HUES48 (cell line): Measurements from ENCODE around the gene TDRD9.

ENCODE experiments used
- H3K27ac ChIP-seq: one replicate; pipeline ENCODE4 v1.7.0; 2013; ENCODE audit warnings: low read depth, low read length, inconsistent platforms
- H3K27me3 ChIP-seq: 2 replicates; pipeline ENCODE4 v1.6.1; 2013; ENCODE audit warnings: mild to moderate bottlenecking, low read length; ENCODE audit not compliant: control insufficient read depth, insufficient read depth
- H3K36me3 ChIP-seq: 2 replicates; pipeline ENCODE4 v1.6.1; 2013; ENCODE audit warnings: low read length; ENCODE audit not compliant: control insufficient read depth, insufficient read depth
- H3K4me1 ChIP-seq: 2 replicates; pipeline ENCODE4 v1.6.1; 2013; ENCODE audit warnings: mild to moderate bottlenecking, low read length; ENCODE audit not compliant: control insufficient read depth, insufficient read depth
- H3K4me3 ChIP-seq: 2 replicates; pipeline ENCODE4 v1.5.1; 2013; ENCODE audit warnings: mild to moderate bottlenecking, low read depth, low read length
- H3K9ac ChIP-seq: 2 replicates; pipeline ENCODE4 v1.6.1; 2013; ENCODE audit warnings: mild to moderate bottlenecking, low read depth, low read length, moderate library complexity
- H3K9me3 ChIP-seq: 2 replicates; pipeline ENCODE4 v1.6.1; 2013; ENCODE audit warnings: low read length; ENCODE audit not compliant: control insufficient read depth, insufficient read depth

Gene TDRD9

GRCh38 chr14:104011824-104012517 lies 83.7 kb downstream of the TDRD9 start:
- no peak overlapping the region for H3K9ac ChIP-seq
- no peak overlapping the region for H3K4me3 ChIP-seq
- no peaks in the 10 kb centered on the region for H3K4me1 ChIP-seq
- H3K27me3 ChIP-seq = no peaks in the 10 kb centered on the region
- H3K27ac ChIP-seq = no peak overlapping the region
- no peaks in the 10 kb centered on the region for H3K9me3 ChIP-seq
- H3K36me3 ChIP-seq = no peaks in the 10 kb centered on the region

- Histone ChIP-seq H3K27ac (no peak overlapping the region), H3K36me3 (no peaks in the 10 kb centered on the region), H3K4me3 (no peak overlapping the region), H3K4me1 (no peaks in the 10 kb centered on the region), H3K9me3 (no peaks in the 10 kb centered on the region), H3K9ac (no peak overlapping the region), H3K27me3 (no peaks in the 10 kb centered on the region)
Measured at GRCh38 chr14:104014764-104015163, 86.5 kb downstream of the TDRD9 start.

- no peaks in the 10 kb centered on the region for H3K4me1 ChIP-seq
- H3K4me3 ChIP-seq = no peak overlapping the region
- no peaks in the 10 kb centered on the region for H3K9me3 ChIP-seq
- no peak overlapping the region for H3K9ac ChIP-seq
- no peaks in the 10 kb centered on the region for H3K27me3 ChIP-seq
- no peak overlapping the region for H3K27ac ChIP-seq
- no peaks in the 10 kb centered on the region for H3K36me3 ChIP-seq
Measured at GRCh38 chr14:104016873-104017650, 88.8 kb downstream of the TDRD9 start.

GRCh38 chr14:104019029-104019428 lies 90.8 kb downstream of the TDRD9 start:
- H3K27me3 ChIP-seq = no peaks in the 10 kb centered on the region

GRCh38 chr14:104019806-104020205 lies 91.5 kb downstream of the TDRD9 start:
- no peaks in the 10 kb centered on the region for H3K9me3 ChIP-seq
- no peaks in the 10 kb centered on the region for H3K4me1 ChIP-seq
- no peak overlapping the region for H3K27ac ChIP-seq
- no peak overlapping the region for H3K9ac ChIP-seq
- no peaks in the 10 kb centered on the region for H3K36me3 ChIP-seq
- no peaks in the 10 kb centered on the region for H3K27me3 ChIP-seq
- H3K4me3 ChIP-seq = no peak overlapping the region

More at GRCh38 chr14:104019029-104019428, 90.8 kb downstream of the TDRD9 start:
- Histone ChIP-seq H3K9me3 (no peaks in the 10 kb centered on the region), H3K27ac (no peak overlapping the region), H3K4me1 (no peaks in the 10 kb centered on the region), H3K36me3 (no peaks in the 10 kb centered on the region), H3K4me3 (no peak overlapping the region), H3K9ac (no peak overlapping the region)

GRCh38 chr14:104020471-104020870 lies 92.2 kb downstream of the TDRD9 start:
- Histone ChIP-seq H3K27ac (no peak overlapping the region), H3K4me1 (no peaks in the 10 kb centered on the region), H3K4me3 (no peak overlapping the region), H3K9ac (no peak overlapping the region), H3K36me3 (no peaks in the 10 kb centered on the region), H3K27me3 (no peaks in the 10 kb centered on the region), H3K9me3 (no peaks in the 10 kb centered on the region)

GRCh38 chr14:104023325-104024055 lies 95.2 kb downstream of the TDRD9 start:
- no peak overlapping the region for H3K4me3 ChIP-seq
- no peaks in the 10 kb centered on the region for H3K4me1 ChIP-seq
- no peaks in the 10 kb centered on the region for H3K36me3 ChIP-seq
- no peaks in the 10 kb centered on the region for H3K9me3 ChIP-seq
- H3K27me3 ChIP-seq = no peaks in the 10 kb centered on the region
- no peak overlapping the region for H3K27ac ChIP-seq
- no peak overlapping the region for H3K9ac ChIP-seq

GRCh38 chr14:104025534-104025933 lies 97.3 kb downstream of the TDRD9 start:
- no peaks in the 10 kb centered on the region for H3K27me3 ChIP-seq
- H3K36me3 ChIP-seq = no peaks in the 10 kb centered on the region
- H3K27ac ChIP-seq = no peak overlapping the region
- H3K4me3 ChIP-seq = no peak overlapping the region
- no peaks in the 10 kb centered on the region for H3K9me3 ChIP-seq
- no peaks in the 10 kb centered on the region for H3K4me1 ChIP-seq
- H3K9ac ChIP-seq = no peak overlapping the region

- no peaks in the 10 kb centered on the region for H3K36me3 ChIP-seq
- H3K9ac ChIP-seq = no peak overlapping the region
- H3K4me3 ChIP-seq = no peak overlapping the region
- no peaks in the 10 kb centered on the region for H3K27me3 ChIP-seq
- no peaks in the 10 kb centered on the region for H3K4me1 ChIP-seq
- H3K27ac ChIP-seq = no peak overlapping the region
- H3K9me3 ChIP-seq = no peaks in the 10 kb centered on the region
Measured at GRCh38 chr14:104026024-104026423, 97.8 kb downstream of the TDRD9 start.

GRCh38 chr14:104030958-104031357 lies 102.7 kb downstream of the TDRD9 start:
- Histone ChIP-seq H3K9me3 (no peaks in the 10 kb centered on the region), H3K4me1 (no peaks in the 10 kb centered on the region), H3K27ac (no peak overlapping the region)

GRCh38 chr14:104031384-104031783 lies 103.1 kb downstream of the TDRD9 start:
- Histone ChIP-seq H3K4me1 (no peaks in the 10 kb centered on the region), H3K27ac (no peak overlapping the region), H3K4me3 (no peak overlapping the region), H3K36me3 (no peaks in the 10 kb centered on the region), H3K9ac (no peak overlapping the region), H3K27me3 (no peaks in the 10 kb centered on the region), H3K9me3 (no peaks in the 10 kb centered on the region)

More at GRCh38 chr14:104030958-104031357, 102.7 kb downstream of the TDRD9 start:
- H3K4me3 ChIP-seq = no peak overlapping the region
- no peaks in the 10 kb centered on the region for H3K36me3 ChIP-seq
- no peak overlapping the region for H3K9ac ChIP-seq
- H3K27me3 ChIP-seq = no peaks in the 10 kb centered on the region
